IMR-90 (cell line): ENCODE data around the gene CERT1. TPM values are rescaled to one million over a fixed set of nuclear protein-coding genes. Genes with fewer than 3 reads are reported as not detected.

Experiments used
- ATAC-seq: fragments of 200-7000 bp; cut with Tn5 transposase; 2 replicates; pipeline ENCODE4 v1.9.1; 2020; ENCODE audit warnings: low read depth, mild to moderate bottlenecking, moderate library complexity
- BruUV-seq: library from RNA; stranded (reverse); fragments of 400-500 nt; replicated peaks from 2 replicates; lab custom pipeline; 2021; lab: Mats Ljungman, UMichigan
- CTCF ChIA-PET: fragments of 300-600 bp; formaldehyde crosslinking; extraction: SDS; loops from one replicate; lab custom pipeline; 2021; ENCODE audit warnings: antibody characterized with exemption; lab: Yijun Ruan, JAX
- POLR2A ChIA-PET: fragments of 300-600 bp; sonication (Branson Sonifier 250); formaldehyde crosslinking; loops from one replicate; lab custom pipeline; 2022; ENCODE audit warnings: antibody characterized with exemption; ENCODE audit not compliant: unreplicated experiment; lab: Charles Lee
- DNase-seq: peaks from one replicate; pipeline ENCODE4 v3.0.0; 2013
- H2AFZ ChIP-seq: replicated peaks from 2 replicates; pipeline ENCODE3; 2013; ENCODE audit warnings: low read length, mild to moderate bottlenecking; ENCODE audit not compliant: poor library complexity
- H2AK5ac ChIP-seq: 2 replicates; pipeline ENCODE4 v1.6.1; 2013; ENCODE audit warnings: low read depth, low read length, inconsistent platforms
- H2AK9ac ChIP-seq: replicated peaks from 2 replicates; pipeline ENCODE3; 2013; ENCODE audit warnings: mild to moderate bottlenecking, low read depth, low read length, moderate library complexity; ENCODE audit not compliant: poor library complexity
- H2BK120ac ChIP-seq: 2 replicates; pipeline ENCODE4 v1.6.1; 2013; ENCODE audit warnings: low read depth, low read length, inconsistent platforms
- H2BK15ac ChIP-seq: 3 replicates; pipeline ENCODE4 v1.6.1; 2013; ENCODE audit warnings: low read depth, low read length, inconsistent platforms
- H2BK20ac ChIP-seq: 2 replicates; pipeline ENCODE4 v1.6.1; 2013; ENCODE audit warnings: low read depth, mild to moderate bottlenecking, inconsistent platforms, low read length, moderate library complexity
- H2BK5ac ChIP-seq: 2 replicates; pipeline ENCODE4 v1.6.1; 2013; ENCODE audit warnings: mild to moderate bottlenecking, low read depth, low read length, inconsistent platforms; ENCODE audit not compliant: poor library complexity, severe bottlenecking
- H3K14ac ChIP-seq: replicated peaks from 2 replicates; pipeline ENCODE4 v1.6.1; 2013; ENCODE audit warnings: low read depth, low read length, inconsistent platforms
- H3K18ac ChIP-seq: 2 replicates; pipeline ENCODE4 v1.6.1; 2013; ENCODE audit warnings: low read depth, low read length, control low read depth
- H3K23ac ChIP-seq: 2 replicates; pipeline ENCODE4 v1.6.1; 2013; ENCODE audit warnings: low read depth, low read length, inconsistent platforms
- H3K27ac ChIP-seq: 2 replicates; pipeline ENCODE4 v1.5.1; 2013; ENCODE audit warnings: mild to moderate bottlenecking, control low read depth, low read length; ENCODE audit not compliant: insufficient read depth
- H3K27me3 ChIP-seq: 2 replicates; pipeline ENCODE4 v1.6.1; 2013; ENCODE audit warnings: low read length; ENCODE audit not compliant: control insufficient read depth, insufficient read depth
- H3K36me3 ChIP-seq: 2 replicates; pipeline ENCODE4 v1.6.1; 2013; ENCODE audit warnings: low read length, mixed read lengths; ENCODE audit not compliant: control insufficient read depth, insufficient read depth
- H3K4ac ChIP-seq: 2 replicates; pipeline ENCODE4 v1.6.1; 2013; ENCODE audit warnings: low read depth, low read length, inconsistent platforms
- H3K4me1 ChIP-seq: 2 replicates; pipeline ENCODE4 v1.6.1; 2013; ENCODE audit warnings: low read length, mixed read lengths; ENCODE audit not compliant: control insufficient read depth, insufficient read depth
- H3K4me2 ChIP-seq: 2 replicates; pipeline ENCODE4 v1.6.1; 2013; ENCODE audit warnings: low read depth, mild to moderate bottlenecking, control low read depth, low read length, moderate library complexity
- H3K4me3 ChIP-seq: 2 replicates; pipeline ENCODE4 v1.5.1; 2013; ENCODE audit warnings: low read depth, mild to moderate bottlenecking, control low read depth, low read length, moderate library complexity; ENCODE audit not compliant: insufficient read depth
- H3K56ac ChIP-seq: 2 replicates; pipeline ENCODE4 v1.6.1; 2013; ENCODE audit warnings: low read length, inconsistent platforms; ENCODE audit not compliant: insufficient read depth; ENCODE audit errors: extremely low read depth
- H3K79me1 ChIP-seq, 2 experiments: 2 replicates each; pipeline ENCODE4 v1.6.1; 2013; ENCODE audit warnings: low read length in 2 of 2, inconsistent platforms in 1 of 2, low read depth in 1 of 2
- H3K9ac ChIP-seq: 2 replicates; pipeline ENCODE4 v1.6.1; 2013; ENCODE audit warnings: low read depth, low read length, control low read depth
- H3K9me1 ChIP-seq: 2 replicates; pipeline ENCODE4 v1.6.1; 2013; ENCODE audit warnings: low read length, inconsistent platforms; ENCODE audit not compliant: insufficient read depth
- H3K9me3 ChIP-seq: 2 replicates; pipeline ENCODE4 v1.6.1; 2013; ENCODE audit warnings: low read length; ENCODE audit not compliant: control insufficient read depth, insufficient read depth
- H4K20me1 ChIP-seq: 2 replicates; pipeline ENCODE4 v1.6.1; 2013; ENCODE audit warnings: low read length, inconsistent platforms; ENCODE audit not compliant: insufficient read depth
- H4K5ac ChIP-seq: 2 replicates; pipeline ENCODE4 v1.6.1; 2013; ENCODE audit warnings: mild to moderate bottlenecking, low read depth, low read length, control low read depth
- H4K8ac ChIP-seq, 2 experiments: 2 replicates each; pipeline ENCODE4 v1.6.1; 2013; ENCODE audit warnings: low read depth in 2 of 2, low read length in 2 of 2, control low read depth in 1 of 2, inconsistent platforms in 1 of 2
- H4K91ac ChIP-seq: 2 replicates; pipeline ENCODE4 v1.6.1; 2013; ENCODE audit warnings: low read depth, low read length, inconsistent platforms; ENCODE audit not compliant: insufficient read depth
- CEBPB ChIP-seq: IDR thresholded peaks from 2 replicates; pipeline ENCODE4 v1.6.1; 2012; ENCODE audit warnings: low read depth, low read length, improper control_type of control experiment
- CTCF ChIP-seq: conservative IDR thresholded peaks from 2 replicates; pipeline ENCODE4 v1.5.1; 2012; ENCODE audit warnings: mild to moderate bottlenecking, low read depth, low read length, improper control_type of control experiment
- MAZ ChIP-seq: IDR thresholded peaks from 2 replicates; pipeline ENCODE4 v1.6.1; 2012; ENCODE audit warnings: low read depth, mild to moderate bottlenecking, low read length, improper control_type of control experiment, moderate library complexity, borderline replicate concordance
- MXI1 ChIP-seq: IDR thresholded peaks from 2 replicates; pipeline ENCODE4 v1.6.1; 2012; ENCODE audit warnings: low read depth, mild to moderate bottlenecking, low read length, moderate library complexity, borderline replicate concordance
- SMC3 ChIP-seq: fragments of 150-350 bp; IDR thresholded peaks from 2 replicates; pipeline ENCODE4 v1.6.1; 2016; ENCODE audit warnings: low read depth, mild to moderate bottlenecking, antibody characterized with exemption, low read length, moderate library complexity
- WGBS, 2 experiments: methylation state at CpG; one replicate each; pipeline versions ENCODE4 v1.1.5 to v1.1.7; 2013; ENCODE audit warnings: missing lambda C conversion rate in 2 of 2; ENCODE audit not compliant: insufficient read length in 1 of 2; ENCODE audit errors: extremely low coverage in 2 of 2; 5-methylcytosine and 5-hydroxymethylcytosine counted together
- dilution Hi-C: fragments of 300-500 bp; cut with HindIII; formaldehyde crosslinking; loops from one replicate; pipeline ENCODE4 v1.14.3; 2018; ENCODE audit warnings: low sequenced_read_pairs; ENCODE audit not compliant: unreplicated experiment
- in situ Hi-C: fragments of 300-500 bp; cut with MboI; formaldehyde crosslinking; loops from 3 replicates; pipeline ENCODE4 v1.14.3; 2019; ENCODE audit warnings: low sequenced_read_pairs, inconsistent platforms, mixed read lengths
- intact Hi-C: fragments of 100-400 bp; cut with micrococcal nuclease; formaldehyde crosslinking; loops from 2 replicates; pipeline ENCODE4 v1.10.0; 2022
- polyA plus RNA-seq, 3 experiments: library from polyadenylated mRNA; depleted of rRNA; stranded (reverse); fragments of >200 nt; gene quantifications; 2 replicates each; pipeline ENCODE4 v1.2.3, GENCODE V29; 2012; ENCODE audit warnings: low replicate concordance in 1 of 3
- total RNA-seq: library from RNA; depleted of rRNA; stranded (reverse); fragments of >200 nt; gene quantifications from 2 replicates; pipeline ENCODE4 v1.2.3, GENCODE V29; 2012
- TF ChIP-seq, protein P1 (sequence below): fragments of 150-350 bp; IDR thresholded peaks from 2 replicates; pipeline ENCODE4 v1.6.1; 2016; ENCODE audit warnings: low read depth, mild to moderate bottlenecking, low read length, moderate library complexity, borderline replicate concordance

CERT1 gene
- total and polyA plus RNA-seq, 2 of the 4 experiments (the other 2 are of a cell fraction) = 7.2 TPM

DNA sequence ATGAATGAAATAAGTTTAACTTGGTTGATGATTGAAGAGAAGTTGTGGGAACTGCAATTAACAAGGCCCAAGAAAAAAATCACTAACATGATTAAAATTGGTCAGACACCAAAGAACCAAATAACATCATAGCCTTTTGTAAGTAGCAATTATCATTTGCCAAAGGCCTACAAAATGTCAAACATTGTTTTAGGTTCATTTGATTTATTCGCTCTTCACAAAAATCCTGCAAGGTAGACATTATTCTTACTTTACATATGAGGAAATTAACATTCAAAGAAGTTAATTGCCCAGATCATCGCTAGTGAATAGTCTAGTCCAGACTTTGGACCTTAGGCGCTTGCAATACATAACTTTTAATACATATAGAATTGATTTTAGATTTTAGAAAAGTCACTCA lies 2.9 kb upstream of the CERT1 start:
- Histone ChIP-seq H2BK5ac (no peak overlapping the region), H3K9me3 (no peaks in the 10 kb centered on the region), H3K14ac (no peak overlapping the region), H3K9ac (no peak overlapping the region), H3K4me1 (no peaks in the 10 kb centered on the region), H2AK9ac (no peak overlapping the region), H3K9me1 (no peaks in the 10 kb centered on the region; the same call in 1 of the 2 replicates), H3K56ac (no peak overlapping the region), H3K79me1 (peaks cover 11 to 55% of the 10 kb centered on the region in 2 experiments), H4K20me1 (peaks cover 7% of the 10 kb centered on the region), H3K4me2 (no peak overlapping the region), H2BK15ac (no peak overlapping the region), H2AK5ac (no peak overlapping the region), H2BK20ac (no peak overlapping the region), H3K27me3 (no peaks in the 10 kb centered on the region), H2BK120ac (no peak overlapping the region), H4K5ac (no peak overlapping the region), H2AFZ (no peak overlapping the region), H3K27ac (no peak overlapping the region), H3K23ac (no peak overlapping the region), H4K91ac (no peak overlapping the region), H4K8ac (no peak overlapping the region), H3K4me3 (no peak overlapping the region), H3K4ac (no peak overlapping the region), H3K36me3 (peaks cover 2% of the 10 kb centered on the region), H3K18ac (no peak overlapping the region)
- POLR2A ChIA-PET = no interaction called here
- ATAC-seq (no peak), DNase-seq (no peak)
- intact Hi-C loops = no loop called here
- CTCF ChIA-PET = no interaction called here
- TF ChIP-seq MXI1 (no peak), CEBPB (no peak), CTCF (no peak), SMC3 (no peak), MAZ (no peak)
- TF ChIP-seq, protein P1, sequence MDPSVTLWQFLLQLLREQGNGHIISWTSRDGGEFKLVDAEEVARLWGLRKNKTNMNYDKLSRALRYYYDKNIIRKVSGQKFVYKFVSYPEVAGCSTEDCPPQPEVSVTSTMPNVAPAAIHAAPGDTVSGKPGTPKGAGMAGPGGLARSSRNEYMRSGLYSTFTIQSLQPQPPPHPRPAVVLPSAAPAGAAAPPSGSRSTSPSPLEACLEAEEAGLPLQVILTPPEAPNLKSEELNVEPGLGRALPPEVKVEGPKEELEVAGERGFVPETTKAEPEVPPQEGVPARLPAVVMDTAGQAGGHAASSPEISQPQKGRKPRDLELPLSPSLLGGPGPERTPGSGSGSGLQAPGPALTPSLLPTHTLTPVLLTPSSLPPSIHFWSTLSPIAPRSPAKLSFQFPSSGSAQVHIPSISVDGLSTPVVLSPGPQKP = no peak
- WGBS, 2 experiments = no CpG with 5 or more reads among the region's 3 CpGs
- in situ Hi-C loops = no loop called here
- dilution Hi-C loops = no loop called here
- BruUV-seq = no TSS peak
